Activated CD8-positive, alpha-beta memory T cell treated with anti-CD3 and anti-CD28 coated beads, Interleukin-2, amount 50 U/mL, for 24 hours (primary cell): ENCODE data around the gene GPC1.
"Not testable (repeated sequence)": the region's sequence is repeated elsewhere in the genome, so short reads cannot be mapped to it uniquely, and the experiment has no call there.

Experiments used
- DNase-seq: peaks from one replicate; pipeline ENCODE4 v3.0.0-alpha.2; 2020; ENCODE audit errors: extremely low read depth

GPC1 gene

GRCh38 chr2:240467149-240467642 lies 31.7 kb downstream of the GPC1 start:
- DNase-seq, result no peak

- no peak for DNase-seq
These were observed 32.3 kb downstream of the GPC1 start for GRCh38 chr2:240467659-240468302.

DNA sequence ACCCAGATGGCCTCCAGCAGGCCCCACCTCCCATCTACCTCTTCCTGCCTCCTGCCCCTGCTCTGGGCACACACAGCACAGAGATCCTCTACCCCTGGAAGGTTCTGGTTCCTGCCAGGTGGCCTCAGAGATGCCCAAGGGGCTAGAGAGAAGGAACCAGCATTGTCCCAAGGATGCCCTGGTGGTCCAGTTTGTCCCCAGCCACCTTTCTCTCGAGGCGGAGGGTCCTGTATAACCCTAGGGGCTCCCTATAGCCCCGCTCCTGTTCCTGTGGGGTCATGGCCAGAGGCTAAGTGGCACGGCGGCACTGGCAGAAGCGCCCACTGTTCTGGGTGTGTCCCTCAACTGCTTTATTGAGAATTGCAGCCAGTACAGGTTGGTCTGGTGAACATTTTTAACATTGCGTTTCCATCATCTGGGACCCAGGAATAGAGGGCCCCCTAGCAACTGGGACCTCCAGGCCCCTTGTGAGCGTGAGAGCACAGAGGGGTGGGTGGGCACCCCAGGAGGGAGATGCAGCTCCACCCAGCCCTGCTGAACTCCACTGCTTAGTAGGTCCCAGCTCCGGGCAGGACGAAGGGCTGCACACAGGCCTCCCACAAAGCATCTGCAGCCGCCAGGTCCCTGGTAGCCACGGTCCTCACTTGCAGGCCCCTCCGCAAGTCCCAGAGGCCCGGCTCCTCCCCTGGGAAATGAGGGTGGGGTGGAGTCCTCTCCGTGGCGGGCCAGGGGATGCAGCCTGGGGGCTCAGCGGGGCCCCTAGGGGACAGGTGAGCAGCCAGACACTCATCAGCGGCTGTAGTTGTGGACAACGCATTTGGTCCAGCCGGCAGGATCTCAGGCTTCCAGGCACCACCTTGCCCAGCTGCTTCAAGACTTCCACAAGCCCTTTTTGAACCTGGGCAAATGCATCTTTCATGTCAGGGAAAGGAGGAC lies 33.1 kb downstream of the GPC1 start:
- no peak for DNase-seq

GRCh38 chr2:240469239-240469636 lies 33.8 kb downstream of the GPC1 start:
- DNase-seq, result no peak

DNA sequence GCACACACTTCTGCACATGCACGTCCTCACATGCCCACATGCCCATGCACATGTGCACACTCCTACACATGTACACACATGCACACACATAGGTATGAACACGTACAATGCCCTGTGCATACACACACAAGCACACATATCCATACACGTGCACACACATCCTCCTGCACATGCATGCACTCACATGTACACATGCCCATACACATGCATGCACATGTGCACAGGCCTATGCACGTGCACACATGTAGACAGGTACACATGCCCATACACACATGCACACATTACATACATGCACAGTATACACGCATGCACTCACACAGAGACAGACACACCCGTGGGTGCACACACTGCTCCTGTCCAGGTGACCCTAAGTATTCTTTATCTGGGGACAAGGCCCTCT lies 34.3 kb downstream of the GPC1 start:
- DNase-seq, result no peak

DNA sequence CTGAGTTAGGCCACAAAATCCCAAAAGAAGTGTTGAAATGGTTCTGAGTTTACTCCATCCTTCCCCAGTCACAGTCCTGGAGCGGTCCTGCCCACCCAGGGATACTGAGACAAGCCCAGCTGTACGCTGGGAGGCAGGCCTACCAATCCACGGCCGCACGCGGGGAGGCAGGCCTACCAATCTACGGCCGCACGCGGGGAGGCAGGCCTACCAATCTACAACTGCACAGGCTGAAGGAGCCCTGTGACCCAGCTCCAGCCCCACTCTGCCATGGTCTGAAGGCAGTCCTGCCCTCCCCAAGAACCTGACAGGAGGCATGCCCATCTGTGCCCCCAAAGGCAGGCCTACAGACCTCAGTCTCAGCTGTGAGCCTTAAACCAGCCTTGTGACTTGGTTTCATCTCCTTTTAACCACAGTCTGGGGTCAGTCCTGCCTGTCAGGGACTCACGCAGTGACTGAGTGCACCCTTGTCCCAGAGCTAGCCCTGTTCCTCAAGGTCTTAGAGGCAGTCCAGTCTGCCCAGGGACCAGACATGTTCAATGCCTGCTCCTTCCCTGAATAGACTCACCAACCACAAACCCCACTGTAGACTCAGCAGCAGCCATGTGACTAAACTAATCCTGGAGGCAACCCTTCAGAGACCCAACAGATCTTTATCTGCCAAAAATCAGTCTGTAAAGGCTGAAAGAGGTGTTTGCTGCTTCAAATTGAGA lies 36.8 kb downstream of the GPC1 start:
- no peak for DNase-seq

GRCh38 chr2:240473211-240473610 lies 37.7 kb downstream of the GPC1 start:
- DNase-seq, result no peak

GRCh38 chr2:240477916-240478315 lies 42.5 kb downstream of the GPC1 start:
- no peak for DNase-seq

DNA sequence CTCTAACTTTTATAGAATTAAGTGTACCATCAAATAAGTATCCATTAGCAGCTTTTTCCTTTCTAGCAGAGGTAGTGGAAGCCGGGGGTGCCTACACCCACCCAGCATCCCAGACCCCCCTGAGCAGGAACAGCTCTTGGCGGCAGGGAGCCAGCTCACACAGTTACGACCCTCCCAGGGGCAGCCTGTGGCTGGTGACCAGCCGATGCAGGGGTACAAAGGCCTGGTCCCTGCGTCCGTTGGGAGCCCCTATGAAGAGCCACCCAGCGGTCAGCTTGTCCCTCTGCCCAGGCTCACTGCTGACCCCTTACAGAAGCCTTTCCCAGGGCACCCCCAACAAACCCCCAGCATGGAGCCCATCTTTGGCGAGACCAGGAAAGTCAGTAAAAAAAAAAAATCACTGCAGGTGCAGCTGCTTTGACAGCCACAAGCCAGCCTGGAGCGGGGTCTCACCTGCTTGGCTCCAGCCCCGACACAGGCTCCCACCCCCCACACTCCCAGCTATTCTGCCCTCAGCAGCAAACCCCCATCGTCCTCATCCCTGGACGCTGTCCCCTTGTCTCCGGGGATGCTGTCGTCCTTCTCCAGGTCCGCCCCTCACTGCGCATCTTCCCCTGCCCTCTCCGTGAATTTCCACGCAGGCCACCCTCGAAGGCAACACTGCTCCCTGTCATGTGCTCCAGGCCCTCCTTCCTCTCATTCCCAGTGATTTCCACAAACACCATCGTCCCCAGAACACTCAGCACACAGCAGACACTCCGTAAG lies 43.1 kb downstream of the GPC1 start:
- DNase-seq, result no peak

DNA sequence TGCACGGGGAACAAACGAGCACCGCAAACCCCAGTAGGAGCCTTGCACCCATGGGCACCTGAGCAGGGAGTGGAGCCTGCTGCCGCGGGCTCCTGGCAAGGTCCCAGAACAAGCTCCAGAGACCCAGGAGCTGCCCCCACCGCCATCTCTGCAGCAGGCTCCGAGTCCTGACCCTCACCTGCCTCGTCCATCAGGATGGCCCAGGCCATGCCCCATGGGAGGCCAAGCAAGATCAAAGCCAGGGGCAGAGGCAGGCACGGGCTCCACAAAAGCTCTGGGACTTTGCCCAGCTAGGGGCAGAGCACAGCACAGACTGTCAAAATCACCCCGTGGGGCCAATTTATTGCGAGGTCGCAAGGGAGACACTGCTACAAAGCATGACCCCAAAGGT lies 43.6 kb downstream of the GPC1 start:
- DNase-seq, result no peak

DNA sequence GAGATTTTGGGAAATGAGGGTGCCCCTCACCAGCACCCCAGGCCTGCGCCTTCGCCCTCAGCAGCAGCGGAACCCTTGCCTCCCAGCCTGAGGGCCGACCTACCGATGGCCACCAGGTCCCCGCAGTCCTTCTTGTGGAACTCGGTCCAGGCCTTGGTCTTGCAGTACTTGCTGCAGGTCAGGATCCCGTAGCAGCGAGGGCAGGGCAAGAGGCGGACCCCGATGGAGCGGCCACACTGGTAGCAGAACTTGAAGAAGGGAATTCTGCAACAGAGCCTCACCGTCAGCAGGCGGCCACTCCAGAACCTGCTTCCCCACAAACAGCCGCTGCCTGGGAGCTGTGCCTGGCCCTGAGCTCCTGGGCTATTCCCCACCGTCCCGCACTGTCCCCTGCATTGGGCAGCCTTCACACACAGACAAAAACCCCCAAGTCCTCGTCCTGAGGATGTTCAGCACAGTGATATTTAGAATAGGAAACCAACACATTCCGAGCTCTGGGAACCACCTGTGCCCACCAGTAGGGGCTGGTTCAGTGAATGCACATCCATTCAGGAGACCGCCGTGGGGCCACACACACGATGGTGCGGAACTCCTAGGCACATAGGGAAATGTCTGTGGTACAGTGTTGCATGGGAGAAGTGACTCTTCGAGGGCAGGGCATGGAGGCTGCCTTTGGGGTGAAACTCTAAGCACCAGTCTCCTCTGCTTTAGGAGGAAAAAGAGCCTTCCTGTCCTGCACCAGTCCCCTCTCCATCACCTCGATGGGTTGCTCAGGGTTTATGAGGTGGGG lies 45.6 kb downstream of the GPC1 start:
- DNase-seq, result no peak

DNA sequence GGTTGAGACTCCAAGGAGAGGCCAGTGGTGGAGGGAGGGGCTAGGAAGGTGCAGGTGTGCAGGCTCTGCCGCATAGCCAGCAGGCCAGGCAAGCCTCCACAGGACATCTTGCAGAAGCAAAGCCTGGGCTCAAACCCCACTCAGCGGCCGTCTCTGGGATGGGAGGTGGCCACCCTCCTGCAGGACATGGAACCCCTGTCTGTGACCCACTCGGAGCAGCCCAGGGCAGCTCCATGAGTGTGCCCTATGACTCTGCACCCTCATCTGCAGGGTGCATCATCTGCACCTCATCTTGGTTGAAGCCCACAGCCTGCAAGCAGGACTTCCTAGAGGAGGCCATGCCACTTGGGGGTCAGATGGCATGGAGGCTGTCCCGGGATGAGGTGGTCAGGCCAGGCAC lies 46.3 kb downstream of the GPC1 start:
- no peak for DNase-seq

- no peak for DNase-seq
These were observed 46.7 kb downstream of the GPC1 start for GRCh38 chr2:240482141-240482540.

- no peak for DNase-seq
These were observed 56.0 kb downstream of the GPC1 start for GRCh38 chr2:240491483-240491882.

DNA sequence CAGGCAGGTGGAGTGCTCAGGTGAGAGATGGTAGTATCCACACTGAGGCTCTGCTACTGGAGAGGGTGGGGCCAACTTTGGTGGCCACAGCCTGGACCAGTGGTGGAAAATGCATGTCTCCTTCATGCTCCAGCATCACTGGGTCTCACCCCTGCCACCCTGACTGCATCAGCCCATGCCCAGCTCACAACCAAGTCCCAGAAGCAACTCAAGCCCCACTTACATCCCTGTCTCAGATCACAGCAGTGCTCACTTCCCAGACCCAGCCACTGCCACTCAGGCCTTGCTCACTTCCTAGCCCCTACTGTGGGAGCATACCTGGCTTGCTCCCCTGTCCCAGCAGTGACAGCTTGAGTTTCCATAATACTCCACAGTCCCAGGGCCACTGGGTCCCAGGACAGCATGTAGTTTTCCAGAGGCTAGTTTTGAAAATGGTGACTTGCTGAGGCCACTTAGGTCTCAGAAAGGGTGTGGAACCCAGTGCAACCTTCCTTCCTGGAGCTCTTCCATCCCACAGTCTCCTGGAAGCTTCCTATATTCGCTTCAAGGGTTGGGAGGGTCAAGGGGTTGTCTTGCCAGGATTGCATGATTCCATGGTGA lies 58.8 kb downstream of the GPC1 start:
- no peak for DNase-seq

GRCh38 chr2:240494942-240495341 lies 59.5 kb downstream of the GPC1 start:
- DNase-seq, result not testable (repeated sequence)

DNA sequence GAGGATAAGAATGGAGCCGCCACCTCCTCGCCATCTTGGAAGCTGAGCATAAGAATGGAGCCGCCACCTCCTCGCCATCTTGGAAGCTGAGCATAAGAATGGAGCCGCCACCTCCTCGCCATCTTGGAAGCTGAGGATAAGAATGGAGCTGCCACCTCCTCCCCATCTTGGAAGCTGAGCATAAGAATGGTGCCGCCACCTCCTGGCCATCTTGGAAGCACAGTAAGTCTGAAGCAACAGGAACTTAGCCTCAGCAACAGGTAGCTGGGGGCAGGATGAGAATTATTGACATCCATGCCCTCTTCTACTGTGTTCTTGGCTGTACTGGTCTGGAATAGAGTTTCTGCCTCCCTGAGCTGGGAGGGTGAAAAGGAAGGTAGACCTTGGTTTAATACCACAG lies 61.6 kb downstream of the GPC1 start:
- not testable (repeated sequence) for DNase-seq

GRCh38 chr2:240498171-240498957 lies 62.9 kb downstream of the GPC1 start:
- DNase-seq, result no peak

DNA sequence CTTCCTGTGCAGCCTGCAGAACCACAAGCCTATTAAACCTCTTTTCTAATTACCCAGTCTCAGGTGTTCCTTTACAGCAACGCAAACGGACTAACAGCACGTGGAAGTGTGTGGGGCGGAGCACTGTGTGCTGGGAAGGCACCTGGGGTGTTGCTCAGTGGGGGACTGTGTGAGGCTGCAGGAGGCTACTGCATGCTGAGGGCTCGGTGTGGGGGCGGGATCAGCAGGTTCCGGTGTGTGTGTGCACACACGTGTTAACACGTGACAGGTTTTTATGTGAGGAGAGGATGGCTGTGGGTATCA lies 63.4 kb downstream of the GPC1 start:
- no peak for DNase-seq
